Measurements from ENCODE around the gene TTC21B.

GRCh38 chr2:165893556-165893955 is 60.0 kb downstream of the TTC21B start:
- TF ChIP-seq FOXK2 (IDR thresholded peaks at IDR 0.05) (no peak), SP1 (IDR thresholded peaks at IDR 0.05) (no peak), SUZ12 (IDR thresholded peaks at IDR 0.05) (no peak), ARNT (IDR thresholded peaks at IDR 0.05) (no peak), HDGF (IDR thresholded peaks at IDR 0.05; ENCODE audit: borderline replicate concordance) (no peak), ZNF384 (IDR thresholded peaks at IDR 0.05) (no peak)
